DOHH2 (cell line): ENCODE measurements around the gene TCP11L1.
"Not testable (repeated sequence)": the region's sequence is repeated elsewhere in the genome, so short reads cannot be mapped to it uniquely, and the experiment has no call there.

Experiments
- H3F3A ChIP-seq: fragments of 200-600 bp; sonication (generic), shearing (Covaris generic); 2 replicates; pipeline ENCODE4 v1.6.0; 2016; ENCODE audit warnings: antibody characterized with exemption, mild to moderate bottlenecking; ENCODE audit not compliant: control insufficient read depth, insufficient read depth
- H3K27ac ChIP-seq: fragments of 200-600 bp; sonication (generic); 2 replicates; pipeline ENCODE4 v1.5.1; 2014; ENCODE audit warnings: low read depth, mild to moderate bottlenecking, low read length, moderate library complexity
- H3K27me3 ChIP-seq: fragments of 200-600 bp; sonication (generic); 2 replicates; pipeline ENCODE4 v1.6.1; 2014; ENCODE audit warnings: mild to moderate bottlenecking, low read length, mixed read lengths; ENCODE audit not compliant: control insufficient read depth
- H3K36me3 ChIP-seq: fragments of 200-600 bp; sonication (generic); 2 replicates; pipeline ENCODE4 v1.6.1; 2014; ENCODE audit warnings: mild to moderate bottlenecking, low read length, moderate library complexity, mixed read lengths; ENCODE audit not compliant: control insufficient read depth
- H3K4me1 ChIP-seq: fragments of 200-600 bp; sonication (generic); 2 replicates; pipeline ENCODE4 v1.6.1; 2014; ENCODE audit warnings: mild to moderate bottlenecking, low read length, mixed read lengths; ENCODE audit not compliant: control insufficient read depth
- H3K4me2 ChIP-seq: fragments of 200-600 bp; sonication (generic); 2 replicates; pipeline ENCODE4 v1.6.0; 2014; ENCODE audit warnings: mild to moderate bottlenecking, low read length, moderate library complexity
- H3K4me3 ChIP-seq: fragments of 200-600 bp; sonication (generic); 2 replicates; pipeline ENCODE4 v1.5.1; 2014; ENCODE audit warnings: mild to moderate bottlenecking, low read length, mixed read lengths
- H3K79me2 ChIP-seq: fragments of 200-600 bp; sonication (generic); 2 replicates; pipeline ENCODE4 v1.6.1; 2014; ENCODE audit warnings: mild to moderate bottlenecking, low read length, mixed read lengths; ENCODE audit not compliant: control insufficient read depth
- H3K9me2 ChIP-seq: fragments of 200-600 bp; sonication (generic); replicated peaks from 2 replicates; pipeline ENCODE4 v1.6.1; 2014; ENCODE audit warnings: mild to moderate bottlenecking, low read length, mixed read lengths; ENCODE audit not compliant: control insufficient read depth
- H3K9me3 ChIP-seq: fragments of 200-600 bp; sonication (generic); 2 replicates; pipeline ENCODE4 v1.6.1; 2014; ENCODE audit warnings: antibody characterized with exemption, low read length, mixed read lengths; ENCODE audit not compliant: control insufficient read depth, insufficient read depth
- H4K20me1 ChIP-seq: fragments of 200-600 bp; sonication (generic); 2 replicates; pipeline ENCODE4 v1.6.0; 2014; ENCODE audit warnings: low read depth, mild to moderate bottlenecking, antibody characterized with exemption, low read length, moderate library complexity; ENCODE audit not compliant: control insufficient read depth, insufficient read depth
- EZH2phosphoT487 ChIP-seq: fragments of 200-600 bp; sonication (generic); IDR thresholded peaks from 2 replicates; pipeline ENCODE4 v1.6.1; 2017; ENCODE audit warnings: borderline replicate concordance, mild to moderate bottlenecking, antibody characterized with exemption, low read length, moderate library complexity, mixed read lengths
- TF ChIP-seq, protein P1 (sequence below): fragments of 200-600 bp; sonication (generic); IDR thresholded peaks from one replicate; pipeline ENCODE4 v1.5.1; 2014; ENCODE audit warnings: antibody characterized with exemption, mild to moderate bottlenecking, low read depth, low read length; ENCODE audit not compliant: poor library complexity, severe bottlenecking

The TCP11L1 gene

GRCh38 chr11:33027233-33027632 lies 12.1 kb upstream of the TCP11L1 start:
- Histone ChIP-seq H3F3A (no peaks in the 10 kb centered on the region), H3K27me3 (peaks cover 27% of the 10 kb centered on the region; the same call in 1 of the 2 replicates), H4K20me1 (no peaks in the 10 kb centered on the region), H3K79me2 (no peaks in the 10 kb centered on the region), H3K4me3 (no peak overlapping the region), H3K9me2 (no peaks in the 10 kb centered on the region), H3K4me2 (no peak overlapping the region), H3K36me3 (no peaks in the 10 kb centered on the region), H3K9me3 (no peaks in the 10 kb centered on the region), H3K4me1 (no peaks in the 10 kb centered on the region), H3K27ac (no peak overlapping the region)
- TF ChIP-seq, protein P1, sequence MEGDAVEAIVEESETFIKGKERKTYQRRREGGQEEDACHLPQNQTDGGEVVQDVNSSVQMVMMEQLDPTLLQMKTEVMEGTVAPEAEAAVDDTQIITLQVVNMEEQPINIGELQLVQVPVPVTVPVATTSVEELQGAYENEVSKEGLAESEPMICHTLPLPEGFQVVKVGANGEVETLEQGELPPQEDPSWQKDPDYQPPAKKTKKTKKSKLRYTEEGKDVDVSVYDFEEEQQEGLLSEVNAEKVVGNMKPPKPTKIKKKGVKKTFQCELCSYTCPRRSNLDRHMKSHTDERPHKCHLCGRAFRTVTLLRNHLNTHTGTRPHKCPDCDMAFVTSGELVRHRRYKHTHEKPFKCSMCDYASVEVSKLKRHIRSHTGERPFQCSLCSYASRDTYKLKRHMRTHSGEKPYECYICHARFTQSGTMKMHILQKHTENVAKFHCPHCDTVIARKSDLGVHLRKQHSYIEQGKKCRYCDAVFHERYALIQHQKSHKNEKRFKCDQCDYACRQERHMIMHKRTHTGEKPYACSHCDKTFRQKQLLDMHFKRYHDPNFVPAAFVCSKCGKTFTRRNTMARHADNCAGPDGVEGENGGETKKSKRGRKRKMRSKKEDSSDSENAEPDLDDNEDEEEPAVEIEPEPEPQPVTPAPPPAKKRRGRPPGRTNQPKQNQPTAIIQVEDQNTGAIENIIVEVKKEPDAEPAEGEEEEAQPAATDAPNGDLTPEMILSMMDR = no peak
- no peak for TF ChIP-seq EZH2phosphoT487

DNA sequence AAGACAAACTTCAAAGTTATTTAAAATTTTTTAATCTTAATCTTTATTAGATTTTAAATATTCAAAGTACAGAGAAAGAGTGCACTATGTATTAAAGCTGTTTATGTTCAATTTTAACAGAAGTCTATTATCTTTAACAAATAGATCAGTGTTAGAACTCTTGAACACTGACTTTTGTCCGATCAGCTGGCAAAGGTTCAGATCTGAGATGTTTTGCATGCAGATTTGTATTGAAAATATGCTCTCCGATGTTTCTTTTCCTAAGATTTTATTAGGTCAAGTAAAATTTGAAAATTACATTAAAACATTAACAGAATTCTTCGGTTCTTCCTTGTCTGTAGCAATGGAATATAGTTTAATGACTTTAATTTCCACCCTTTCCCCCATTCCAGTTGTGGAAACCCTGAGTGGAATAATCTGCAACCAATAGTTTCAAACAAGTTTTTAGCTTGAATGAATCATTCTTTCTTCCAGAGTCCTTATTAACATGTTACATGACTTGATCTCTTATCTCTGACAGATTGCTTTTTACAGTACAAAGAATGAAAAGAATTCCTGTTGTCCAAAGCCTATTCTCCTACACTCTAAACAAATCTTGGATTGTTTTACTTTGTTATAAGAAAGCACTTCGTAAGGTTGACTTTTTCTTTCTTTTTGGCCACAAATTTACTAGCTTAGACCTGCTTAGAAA lies 11.4 kb upstream of the TCP11L1 start:
- Histone ChIP-seq H3F3A (no peaks in the 10 kb centered on the region), H3K9me2 (no peaks in the 10 kb centered on the region), H3K9me3 (no peaks in the 10 kb centered on the region), H3K4me2 (no peak overlapping the region), H3K27me3 (peaks cover 31% of the 10 kb centered on the region), H4K20me1 (no peaks in the 10 kb centered on the region), H3K4me3 (no peak overlapping the region), H3K27ac (no peak overlapping the region), H3K36me3 (no peaks in the 10 kb centered on the region), H3K79me2 (no peaks in the 10 kb centered on the region), H3K4me1 (no peaks in the 10 kb centered on the region)
- TF ChIP-seq, protein P1 = no peak
- TF ChIP-seq EZH2phosphoT487 = no peak

DNA sequence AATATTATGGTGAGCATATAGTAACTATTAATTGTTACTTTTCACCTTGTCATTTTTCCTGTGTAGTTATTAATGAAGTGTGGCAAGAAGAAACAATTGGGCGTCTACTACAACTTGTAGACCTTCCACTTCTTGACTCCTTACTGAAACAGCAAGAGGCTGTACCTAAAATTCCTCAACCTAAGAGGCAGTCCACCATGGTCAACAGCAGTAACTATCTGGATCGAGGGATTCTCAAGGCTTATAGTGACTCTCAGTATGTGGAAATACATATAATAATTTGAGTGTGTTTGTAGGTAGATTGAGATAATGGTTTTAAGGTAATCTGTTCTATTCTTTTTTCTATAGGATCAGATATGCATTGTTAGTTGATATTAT lies 10.8 kb upstream of the TCP11L1 start:
- Histone ChIP-seq H3K4me3 (no peak overlapping the region), H3K4me1 (no peaks in the 10 kb centered on the region), H3K4me2 (no peak overlapping the region), H3K27ac (no peak overlapping the region), H3K9me2 (no peaks in the 10 kb centered on the region), H3K79me2 (no peaks in the 10 kb centered on the region), H3K9me3 (no peaks in the 10 kb centered on the region), H3F3A (no peaks in the 10 kb centered on the region), H3K27me3 (peaks cover 33% of the 10 kb centered on the region), H3K36me3 (no peaks in the 10 kb centered on the region), H4K20me1 (no peaks in the 10 kb centered on the region)
- no peak for TF ChIP-seq EZH2phosphoT487
- TF ChIP-seq, protein P1 = no peak

DNA sequence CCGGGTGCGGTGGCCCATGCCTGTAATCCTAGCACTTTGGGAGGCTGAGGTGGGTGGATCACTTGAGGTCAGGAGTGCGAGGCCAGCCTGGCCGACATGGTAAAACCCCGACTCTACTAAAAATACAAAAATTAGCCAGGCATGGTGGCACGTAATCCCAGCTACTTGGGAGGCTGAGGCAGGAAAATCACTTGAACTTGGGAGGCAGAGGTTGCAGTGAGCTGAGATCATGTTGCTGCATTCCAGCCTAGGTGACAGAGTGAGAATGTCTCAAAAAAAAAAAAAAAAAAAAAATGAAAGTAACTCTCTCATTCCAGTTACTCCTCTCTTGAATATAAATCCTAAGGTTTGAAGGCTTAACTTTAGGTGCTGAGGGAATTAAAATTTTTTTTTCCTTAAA lies 10.2 kb upstream of the TCP11L1 start:
- H4K20me1 ChIP-seq, H3K4me2 ChIP-seq, H3K79me2 ChIP-seq: not testable (repeated sequence)

More for the DNA sequence above, 10.2 kb upstream of the TCP11L1 start:
- not testable (repeated sequence) for H3K9me3 ChIP-seq, H3K4me1 ChIP-seq, H3K4me3 ChIP-seq, H3F3A ChIP-seq, H3K27ac ChIP-seq, H3K36me3 ChIP-seq, H3K9me2 ChIP-seq
- peaks cover 33% of the 10 kb centered on the region for H3K27me3 ChIP-seq
